Limb (tissue), 2 donors: ENCODE measurements around the gene RIOK3.

Experiments
- DNase-seq, 2 donors: peaks; one replicate each; pipeline ENCODE4 v3.0.0-alpha.2; 2016; ENCODE audit errors: extremely low spot score in 2 of 2

RIOK3 gene

GRCh38 chr18:23528580-23529472 lies 75.7 kb downstream of the RIOK3 start:
- no peak for DNase-seq

GRCh38 chr18:23529604-23530003 lies 76.5 kb downstream of the RIOK3 start:
- no peak for DNase-seq

GRCh38 chr18:23530195-23530594 lies 77.1 kb downstream of the RIOK3 start:
- DNase-seq: no peak

GRCh38 chr18:23531912-23532311 lies 78.8 kb downstream of the RIOK3 start:
- DNase-seq: no peak
